Tibial nerve (tissue), 4 donors: ENCODE measurements around the gene BNIP5. TPM values are rescaled to one million over a fixed set of nuclear protein-coding genes. Genes with fewer than 3 reads are reported as not detected.

Experiments
- DNase-seq, 2 donors: peaks; one replicate each; pipeline ENCODE4 v3.0.0-alpha.2; 2019; ENCODE audit warnings: low spot score in 2 of 2
- H3K27ac ChIP-seq, 4 donors: fragments of 200-600 bp; sonication (generic) in 3 of 4; one replicate each; pipeline ENCODE4 v1.5.1; 2017 to 2019; ENCODE audit warnings: mild to moderate bottlenecking in 1 of 4
- H3K27me3 ChIP-seq, 2 donors: fragments of 200-600 bp; sonication (generic) in 1 of 2; one replicate each; pipeline versions ENCODE4 v1.5.1 to v1.6.0; 2017 to 2019
- H3K36me3 ChIP-seq, 3 donors: fragments of 200-600 bp; sonication (generic); one replicate each; pipeline ENCODE4 v1.5.1; 2018 to 2019
- H3K4me1 ChIP-seq, 4 donors: fragments of 200-600 bp; sonication (generic) in 3 of 4; one replicate each; pipeline ENCODE4 v1.5.1; 2017 to 2019
- H3K4me3 ChIP-seq, 4 donors: fragments of 200-600 bp; sonication (generic) in 3 of 4; one replicate each; pipeline ENCODE4 v1.5.1; 2017 to 2019; ENCODE audit warnings: mild to moderate bottlenecking in 1 of 4, moderate library complexity in 1 of 4
- H3K9me3 ChIP-seq, 4 donors: fragments of 200-600 bp; sonication (generic) in 3 of 4; one replicate each; pipeline ENCODE4 v1.5.1; 2017 to 2019
- CTCF ChIP-seq, 5 experiments: fragments of 200-600 bp in 3 of 5; fragments of 450-650 bp in 2 of 5; sonication (generic) in 3 of 5; IDR thresholded peaks; one replicate each; pipeline ENCODE4 v1.5.1; 2016 to 2019; ENCODE audit warnings: antibody characterized with exemption in 5 of 5, mild to moderate bottlenecking in 3 of 5, moderate library complexity in 2 of 5
- EP300 ChIP-seq, 2 donors: sonication (generic); formaldehyde crosslinking; IDR thresholded peaks; one replicate each; pipeline ENCODE4 v1.6.1; 2017; ENCODE audit warnings: antibody characterized with exemption in 2 of 2, mild to moderate bottlenecking in 1 of 2
- POLR2A ChIP-seq, 2 donors: fragments of 450-650 bp; IDR thresholded peaks; one replicate each; pipeline ENCODE4 v1.6.1; 2017; ENCODE audit warnings: antibody characterized with exemption in 2 of 2, mild to moderate bottlenecking in 2 of 2, moderate library complexity in 2 of 2
- WGBS, 2 donors: methylation state at CpG; one replicate each; pipeline ENCODE4 v1.1.5; 2018; 5-methylcytosine and 5-hydroxymethylcytosine counted together
- total RNA-seq, 4 donors: library from RNA; depleted of rRNA; stranded (reverse); fragments of >200 nt; gene quantifications; one replicate each; pipeline ENCODE4 v1.1.0, GENCODE V29; 2016

BNIP5 gene
- total RNA-seq, 4 donors from 2014 or later = not detected

- no peak overlapping the region for H3K27ac ChIP-seq
- peaks cover 0 to 15% of the 10 kb centered on the region in 2 donors for H3K27me3 ChIP-seq
- H3K36me3 ChIP-seq = no peaks in the 10 kb centered on the region
- H3K4me3 ChIP-seq = no peak overlapping the region
- no peak for DNase-seq
- WGBS, 2 donors = 67 to 76% methylated on average over 3 of the region's 3 CpGs
- no peak for TF ChIP-seq CTCF (IDR thresholded peaks at IDR 0.05)
- TF ChIP-seq EP300 (IDR thresholded peaks at IDR 0.05) = no peak
- TF ChIP-seq POLR2A (IDR thresholded peaks at IDR 0.05) = no peak
- peaks cover 0 to 3% (median 0%) of the 10 kb centered on the region in 4 donors for H3K9me3 ChIP-seq
- H3K4me1 ChIP-seq = no peaks in the 10 kb centered on the region
Measured at GRCh38 chr6:36280467-36280866, 56.2 kb downstream of the BNIP5 start.

GRCh38 chr6:36277946-36278470, 58.7 kb downstream of the BNIP5 start:
- no peaks in the 10 kb centered on the region for H3K36me3 ChIP-seq
- H3K4me1 ChIP-seq = no peaks in the 10 kb centered on the region

GRCh38 chr6:36276581-36277536, 59.8 kb downstream of the BNIP5 start:
- H3K36me3 ChIP-seq = no peaks in the 10 kb centered on the region
- 82 to 83% methylated on average over 13 of the region's 13 CpGs for WGBS, 2 donors
- TF ChIP-seq EP300 (IDR thresholded peaks at IDR 0.05) (no peak), CTCF (IDR thresholded peaks at IDR 0.05) (no peak), POLR2A (IDR thresholded peaks at IDR 0.05) (no peak)
- no peak overlapping the region for H3K4me3 ChIP-seq
- H3K9me3 ChIP-seq = no peaks in the 10 kb centered on the region
- H3K27me3 ChIP-seq = no peaks in the 10 kb centered on the region
- DNase-seq = no peak
- H3K27ac ChIP-seq = no peak overlapping the region
- H3K4me1 ChIP-seq = no peaks in the 10 kb centered on the region

More at GRCh38 chr6:36277946-36278470, 58.7 kb downstream of the BNIP5 start:
- TF ChIP-seq CTCF (IDR thresholded peaks at IDR 0.05) (no peak), POLR2A (IDR thresholded peaks at IDR 0.05) (no peak), EP300 (IDR thresholded peaks at IDR 0.05) (no peak)
- WGBS, 2 donors = 52 to 60% methylated on average over 2 of the region's 2 CpGs
- Histone ChIP-seq H3K27ac (no peak overlapping the region), H3K27me3 (no peaks in the 10 kb centered on the region), H3K9me3 (peaks cover 0 to 2% (median 0%) of the 10 kb centered on the region in 4 donors), H3K4me3 (no peak overlapping the region)
- DNase-seq = no peak

- Histone ChIP-seq H3K4me1 (no peaks in the 10 kb centered on the region), H3K27ac (no peak overlapping the region), H3K36me3 (no peaks in the 10 kb centered on the region), H3K9me3 (no peaks in the 10 kb centered on the region), H3K27me3 (peaks cover 0 to 10% of the 10 kb centered on the region in 2 donors), H3K4me3 (no peak overlapping the region)
- 64 to 69% methylated on average over 15 of the region's 15 CpGs for WGBS, 2 donors
- TF ChIP-seq EP300 (IDR thresholded peaks at IDR 0.05) (no peak), POLR2A (IDR thresholded peaks at IDR 0.05) (no peak), CTCF (IDR thresholded peaks at IDR 0.05) (no peak)
- DNase-seq = no peak
Measured at GRCh38 chr6:36273802-36274514, 62.7 kb downstream of the BNIP5 start.
